H1 (cell line): ENCODE results near the gene STARD9. TPM values are rescaled to one million over a fixed set of nuclear protein-coding genes. Genes with fewer than 3 reads are reported as not detected.

ENCODE experiments used
- CREB1 ChIP-seq: IDR thresholded peaks from 2 replicates; pipeline ENCODE4 v1.6.1; 2012; ENCODE audit warnings: inconsistent platforms
- FOSL1 ChIP-seq: IDR thresholded peaks from 2 replicates; pipeline ENCODE4 v1.6.1; 2011; ENCODE audit warnings: mild to moderate bottlenecking, low read depth, low read length, moderate library complexity; ENCODE audit not compliant: insufficient read depth
- KDM4A ChIP-seq: IDR thresholded peaks from one replicate; pipeline ENCODE4 v1.7.1; 2012; ENCODE audit warnings: low read depth, mild to moderate bottlenecking, moderate library complexity, low read length, inconsistent platforms; ENCODE audit not compliant: severe bottlenecking
- POLR2A ChIP-seq, 2 experiments: IDR thresholded peaks; 1 replicate in 1 of 2; 2 replicates in 1 of 2; pipeline ENCODE4 v1.6.1; 2011; ENCODE audit warnings: low read depth in 2 of 2, low read length in 2 of 2, mild to moderate bottlenecking in 2 of 2; ENCODE audit errors: control extremely low read depth in 1 of 2
- SIX5 ChIP-seq: IDR thresholded peaks from 2 replicates; pipeline ENCODE4 v1.6.1; 2011; ENCODE audit warnings: mild to moderate bottlenecking, low read depth, low read length
- SP1 ChIP-seq: IDR thresholded peaks from 2 replicates; pipeline ENCODE4 v1.6.1; 2011; ENCODE audit warnings: low read depth, low read length
- TEAD4 ChIP-seq: IDR thresholded peaks from 2 replicates; pipeline ENCODE4 v1.6.1; 2012; ENCODE audit warnings: low read depth, low read length, inconsistent platforms, mixed read lengths
- ZNF274 ChIP-seq: IDR thresholded peaks from 2 replicates; pipeline ENCODE4 v1.7.0; 2012; ENCODE audit warnings: low read length, borderline replicate concordance; ENCODE audit errors: extremely low read depth
- polyA plus RNA-seq, 7 experiments: library from polyadenylated mRNA; depleted of rRNA in 3 of 7; stranded (reverse) in 5 of 7; unstranded in 2 of 7; fragments of >200 nt in 5 of 7; fragments of 200-250 nt in 2 of 7; gene quantifications; 1 replicate in 5 of 7; 2 replicates in 1 of 7; 4 replicates in 1 of 7; pipeline versions ENCODE4 v1.2.1 to v1.2.3, GENCODE V29; 2011 to 2013; ENCODE audit warnings: missing spikeins in 2 of 7, mixed read lengths in 2 of 7
- total RNA-seq: library from RNA; stranded (reverse); fragmentation: NEBNext Ultra II Directional; extraction: Animal tissue kit (Norgen Biotek cat#: 25700); gene quantifications from 2 replicates; pipeline ENCODE4 v1.2.1, GENCODE V29; 2021

The STARD9 gene
- total and polyA plus RNA-seq, 2 of the 8 experiments (the other 6 are each of a cell fraction or from before 2014, with no cell fraction given), result 2.8 to 7.0 TPM

DNA sequence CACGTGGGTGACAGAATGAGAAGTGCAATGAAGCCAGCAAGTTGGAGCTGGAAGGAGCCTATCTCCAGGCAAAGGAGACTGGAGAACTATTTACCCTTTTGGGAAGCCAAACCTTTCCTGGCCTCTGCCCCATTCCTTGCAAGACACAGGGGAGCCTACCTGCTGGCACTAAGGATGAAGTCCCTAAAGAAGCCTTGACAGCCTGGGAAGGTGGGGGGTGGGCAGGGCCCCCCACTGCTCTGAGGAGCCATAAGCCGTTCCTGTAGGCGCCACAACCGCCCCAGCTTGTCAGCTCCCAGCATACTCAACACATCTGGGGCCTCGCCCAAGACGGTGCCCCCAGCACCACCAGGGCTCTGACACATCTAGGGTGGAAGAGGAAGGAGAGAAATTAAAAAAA, 156.1 kb downstream of the STARD9 start (continued):
- no peak for TF ChIP-seq SIX5
- TF ChIP-seq TEAD4, result no peak
- no peak for TF ChIP-seq SP1
- no peak for TF ChIP-seq KDM4A
- TF ChIP-seq POLR2A (IDR thresholded peaks at IDR 0.05; ENCODE audit: control extremely low read depth in 1 of 2, low read depth in 2 of 2, low read length in 2 of 2), result no peak
- no peak for TF ChIP-seq FOSL1
- TF ChIP-seq ZNF274, result no peak
- TF ChIP-seq CREB1, result no peak
